GF-D8 (cell line): ENCODE data around the gene SLC1A3.
"Not testable (repeated sequence)": the region's sequence is repeated elsewhere in the genome, so short reads cannot be mapped to it uniquely, and the experiment has no call there.

ENCODE experiments used
- DNase-seq: peaks from one replicate; lab custom pipeline; 2025; lab: John Stamatoyannopoulos, UW

Gene SLC1A3

DNA sequence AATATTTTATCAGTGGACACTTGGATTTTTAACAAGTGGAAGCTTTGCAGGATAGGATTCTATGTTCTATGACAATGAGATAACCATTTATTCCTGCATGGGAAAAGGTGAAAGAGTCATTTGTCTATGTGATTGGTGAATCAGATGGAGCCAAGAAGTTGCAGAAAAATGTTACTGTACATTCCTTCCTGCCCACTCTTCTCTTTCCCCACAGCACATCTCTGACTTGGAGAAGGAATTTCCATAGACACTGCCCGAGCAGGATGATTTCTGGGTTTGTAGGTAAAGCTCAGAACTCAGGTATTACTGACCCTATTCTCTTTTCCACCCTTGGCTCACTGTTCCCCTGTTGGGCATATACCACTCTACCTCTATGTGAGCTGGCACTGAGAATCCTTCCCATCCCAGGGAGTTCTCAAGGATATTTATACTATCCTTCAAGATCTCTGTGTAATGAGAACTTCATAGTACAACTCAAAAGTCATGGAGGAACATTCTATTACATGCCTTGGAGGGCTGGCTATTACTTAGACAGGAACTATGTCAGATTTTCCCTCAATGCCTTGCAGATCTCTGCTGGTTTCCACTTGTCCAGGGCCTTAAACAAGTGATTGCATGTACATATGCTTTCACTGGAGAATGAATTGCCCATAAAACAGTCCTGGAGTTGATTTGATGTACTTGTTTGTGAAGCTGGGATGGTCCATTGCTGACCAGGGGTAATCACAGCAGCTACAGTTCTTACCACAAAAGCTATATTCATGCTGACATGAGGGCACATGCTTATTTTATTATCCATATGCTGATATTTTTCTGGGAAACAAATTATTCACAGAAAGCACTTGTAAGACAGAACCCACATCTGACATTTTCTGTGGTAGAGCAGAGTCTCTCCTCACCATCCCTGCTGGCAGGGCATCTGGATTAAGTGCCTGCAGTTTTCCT is 24.1 kb downstream of the SLC1A3 start:
- DNase-seq, result no peak

DNA sequence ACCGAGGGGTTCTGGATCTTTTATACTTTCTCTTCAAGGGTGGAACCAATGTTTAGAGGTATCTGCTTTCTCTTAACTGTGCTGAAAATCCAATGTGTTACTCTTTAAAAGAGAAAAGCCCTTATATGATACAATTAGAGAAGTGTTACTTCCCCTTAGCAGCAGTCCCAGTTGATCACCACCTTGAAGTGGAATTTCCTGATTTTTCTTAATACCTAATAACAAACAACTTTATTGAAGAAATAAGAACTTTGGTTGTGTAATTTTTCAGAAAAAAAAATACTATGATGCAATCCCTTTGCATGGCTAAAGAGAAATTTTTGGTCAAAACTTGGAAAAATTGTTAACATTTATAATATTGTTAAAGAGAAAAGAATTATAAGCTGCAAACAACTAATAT is 24.7 kb downstream of the SLC1A3 start:
- no peak for DNase-seq

DNA sequence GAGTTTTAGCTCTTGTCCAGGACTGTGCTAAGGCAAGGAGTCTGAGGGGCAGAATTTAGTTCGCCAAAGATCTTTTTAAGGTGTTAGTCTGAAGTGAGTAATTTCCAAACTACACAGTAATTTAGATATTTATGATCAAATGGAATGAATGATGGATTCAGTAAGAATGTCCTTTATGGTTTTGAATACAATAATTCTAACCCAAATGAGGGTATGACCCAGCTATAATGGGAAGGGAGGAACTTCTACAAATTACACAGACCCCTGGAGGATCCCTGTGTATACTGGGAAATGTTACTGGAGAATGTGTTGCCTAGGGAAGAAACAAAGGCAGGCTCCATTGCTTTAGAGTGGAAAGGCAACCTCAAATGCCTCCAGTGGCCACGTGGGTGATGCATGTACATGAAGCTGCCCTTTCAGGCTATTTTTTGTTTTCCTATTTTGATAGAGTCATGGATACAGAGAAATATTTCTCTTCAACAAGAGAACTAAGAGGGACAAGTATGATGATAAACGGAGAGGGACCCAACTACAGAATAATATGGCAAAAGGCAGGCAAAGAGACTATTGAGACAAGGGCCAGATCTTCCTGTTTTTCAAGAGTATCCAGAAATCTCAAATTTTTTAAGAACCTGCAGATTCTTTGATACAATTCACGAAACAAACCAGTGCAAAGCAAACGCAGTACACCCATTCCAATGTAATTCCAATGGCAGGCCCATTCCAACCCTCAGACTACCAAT is 25.4 kb downstream of the SLC1A3 start:
- DNase-seq, result no peak

DNA sequence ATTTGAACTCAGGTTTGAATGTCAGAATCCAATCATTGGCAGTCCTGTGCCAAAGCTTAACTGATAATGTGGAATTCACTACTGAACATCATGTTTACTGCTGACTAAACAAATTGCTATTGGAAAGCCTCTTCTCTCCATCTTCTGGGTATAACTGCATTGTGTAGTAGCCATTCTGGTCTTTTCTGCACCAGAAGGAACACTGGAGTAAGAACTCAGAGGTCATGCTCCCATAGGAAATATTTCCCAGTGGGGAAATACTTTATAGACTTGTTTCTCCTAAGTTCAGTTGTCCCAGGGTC is 25.9 kb downstream of the SLC1A3 start:
- DNase-seq, result no peak

DNA sequence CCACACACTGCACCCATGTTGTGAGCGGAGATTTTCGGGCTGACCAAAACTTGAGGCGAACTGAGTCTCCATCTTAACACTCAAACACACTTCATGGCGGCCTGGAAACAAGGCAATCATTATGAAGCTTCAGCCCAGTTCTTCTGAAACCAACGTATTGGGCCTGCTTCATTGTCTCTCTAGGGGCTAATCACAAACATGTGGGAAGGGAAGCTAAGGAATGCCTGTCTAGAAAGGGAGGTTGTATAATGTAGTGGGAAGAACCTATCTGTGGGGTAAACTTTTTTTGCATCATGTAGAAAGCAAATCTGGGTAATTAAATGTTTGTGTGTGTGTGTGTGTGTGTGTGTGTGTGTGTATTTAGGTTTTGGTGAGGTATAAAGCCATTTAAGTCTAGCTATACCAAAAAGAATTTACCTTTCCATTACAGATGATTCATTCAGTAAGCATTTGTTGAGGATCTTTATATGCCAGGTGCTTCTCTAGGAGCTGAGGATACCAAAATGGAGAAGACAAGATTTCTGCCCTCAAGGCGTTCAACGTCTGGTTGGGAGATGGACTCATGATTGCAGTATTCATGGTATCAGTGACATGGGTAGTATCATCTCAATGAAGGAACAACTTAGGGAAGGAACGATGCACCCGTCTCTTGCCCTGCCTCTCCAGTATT is 29.4 kb downstream of the SLC1A3 start:
- DNase-seq, result no peak

DNA sequence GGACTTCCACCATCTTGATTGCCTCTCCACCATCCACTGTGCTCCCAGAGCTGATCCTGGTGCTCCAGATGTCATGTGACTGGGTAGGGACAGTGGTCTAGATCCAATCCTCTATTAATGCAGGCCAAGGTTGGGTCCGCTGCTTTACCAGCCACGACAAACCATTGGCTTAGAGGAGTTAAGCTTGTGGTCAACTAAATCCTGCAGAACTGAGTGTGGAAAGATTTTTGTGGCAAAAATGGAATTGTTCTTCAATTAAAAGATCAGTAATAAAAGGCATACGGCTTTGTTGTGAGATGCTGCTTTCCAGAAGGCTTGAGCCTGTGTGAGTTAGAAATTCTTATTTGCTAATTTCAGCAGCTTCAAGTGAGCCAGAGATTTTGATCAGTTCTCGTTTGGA is 30.7 kb downstream of the SLC1A3 start:
- DNase-seq, result no peak

DNA sequence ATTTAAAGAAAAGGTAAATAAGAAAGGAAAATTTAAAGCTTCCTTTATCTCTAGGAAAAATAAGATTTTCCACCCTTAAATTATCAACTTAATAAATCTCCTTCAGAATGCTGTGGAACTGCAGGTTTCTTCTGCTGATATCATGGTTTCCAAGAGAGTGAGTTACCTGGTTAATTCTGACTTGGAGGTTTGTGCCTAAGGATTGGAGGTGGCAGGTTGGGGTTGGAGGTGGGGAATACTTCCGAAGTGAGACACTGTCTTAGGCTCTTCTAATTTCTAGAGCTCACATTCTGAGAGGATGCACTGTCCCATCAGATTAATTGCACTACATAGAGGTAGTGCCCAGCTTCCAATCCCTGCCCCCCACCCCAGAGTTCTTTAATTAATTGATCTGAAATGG is 31.1 kb downstream of the SLC1A3 start:
- DNase-seq, result no peak

DNA sequence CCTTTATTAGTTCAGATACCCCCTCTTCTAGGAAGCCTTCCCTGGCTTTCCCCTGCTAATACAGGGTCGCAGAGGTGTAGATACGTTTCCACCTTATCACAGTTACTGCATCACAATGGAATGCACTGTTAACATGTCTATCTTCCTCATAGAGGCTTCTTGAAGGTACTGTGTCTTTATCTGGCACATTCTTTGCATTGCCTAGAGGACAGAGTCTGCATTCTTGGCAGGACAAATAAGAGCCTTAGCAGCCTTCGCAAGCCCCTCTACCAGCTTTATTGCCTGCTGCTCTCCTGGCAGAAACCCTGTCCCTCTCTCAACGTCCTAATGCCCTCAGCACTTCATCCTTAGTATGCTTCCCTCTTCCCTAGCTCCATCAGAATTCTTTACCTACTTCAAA is 31.6 kb downstream of the SLC1A3 start:
- DNase-seq, result no peak

DNA sequence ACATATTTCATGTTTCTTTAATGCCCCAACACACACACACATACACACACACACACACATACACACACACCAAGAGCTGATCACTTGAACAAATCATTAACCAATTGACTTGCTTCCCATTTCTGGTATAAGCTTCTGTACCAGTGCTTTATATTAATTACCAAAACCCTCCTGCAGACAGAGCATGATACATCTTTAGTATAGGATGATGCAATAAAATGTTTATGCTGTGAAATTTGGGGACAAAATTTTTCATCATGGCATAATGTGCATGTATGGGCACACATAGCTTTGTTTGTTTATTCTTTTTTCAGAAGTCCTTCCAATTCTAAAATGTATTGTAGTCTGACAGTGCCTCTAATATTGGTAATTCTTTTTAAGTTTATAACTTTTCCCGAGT is 34.5 kb downstream of the SLC1A3 start:
- no peak for DNase-seq

DNA sequence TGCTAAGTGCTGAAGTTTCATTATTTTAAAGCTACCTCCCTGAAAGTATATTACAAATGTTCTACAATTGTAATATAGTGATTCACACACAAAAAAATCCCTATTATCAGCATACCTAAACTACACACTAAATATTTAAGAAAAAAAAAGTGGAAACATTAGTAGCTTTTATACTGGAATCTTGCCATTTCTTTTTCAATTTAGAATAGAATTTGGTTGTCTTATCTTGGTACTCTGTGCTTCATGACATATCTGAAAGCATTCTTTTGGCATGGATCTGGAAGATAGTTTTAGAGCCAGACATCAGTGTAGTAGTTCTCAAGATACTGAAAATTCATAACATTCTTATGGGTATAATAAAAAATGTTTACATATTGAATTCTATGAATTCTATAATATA is 35.0 kb downstream of the SLC1A3 start:
- DNase-seq, result no peak

DNA sequence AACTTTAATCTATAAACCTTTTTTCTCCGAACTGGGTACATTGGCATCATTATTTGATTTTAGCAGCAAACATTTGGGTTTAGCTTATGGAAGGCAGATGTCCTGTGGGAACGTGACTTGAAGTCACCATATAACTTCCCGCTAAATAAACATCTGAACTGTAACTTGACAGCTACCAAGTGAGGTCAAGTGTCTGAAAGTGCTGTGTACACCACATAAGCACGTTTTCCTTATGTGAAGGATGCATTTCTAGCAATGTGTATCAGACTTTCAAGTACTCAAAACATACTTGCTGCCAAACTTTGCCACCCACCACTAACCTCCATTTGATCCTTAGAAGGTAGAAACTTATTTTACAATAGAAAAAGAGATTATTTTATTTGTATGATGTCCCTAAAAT is 35.7 kb downstream of the SLC1A3 start:
- DNase-seq, result no peak

DNA sequence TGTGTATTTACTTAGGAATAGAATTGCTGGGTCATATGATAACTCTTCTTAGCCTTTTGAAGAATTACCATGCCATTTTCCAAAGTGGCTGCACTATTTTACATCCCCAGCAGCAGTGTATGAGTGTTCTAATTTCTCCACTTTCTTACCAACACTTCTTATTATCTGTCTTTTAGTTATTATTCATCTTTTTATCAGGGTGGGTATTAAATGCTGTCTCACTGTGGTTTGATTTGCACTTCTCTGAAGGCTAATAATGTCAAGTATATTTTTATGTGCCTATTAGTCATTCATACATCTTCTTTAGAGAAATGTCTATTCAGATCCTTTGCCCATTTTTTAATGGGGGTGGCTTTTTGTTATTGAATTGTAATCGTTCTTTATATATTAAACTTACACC is 36.8 kb downstream of the SLC1A3 start:
- no peak for DNase-seq

DNA sequence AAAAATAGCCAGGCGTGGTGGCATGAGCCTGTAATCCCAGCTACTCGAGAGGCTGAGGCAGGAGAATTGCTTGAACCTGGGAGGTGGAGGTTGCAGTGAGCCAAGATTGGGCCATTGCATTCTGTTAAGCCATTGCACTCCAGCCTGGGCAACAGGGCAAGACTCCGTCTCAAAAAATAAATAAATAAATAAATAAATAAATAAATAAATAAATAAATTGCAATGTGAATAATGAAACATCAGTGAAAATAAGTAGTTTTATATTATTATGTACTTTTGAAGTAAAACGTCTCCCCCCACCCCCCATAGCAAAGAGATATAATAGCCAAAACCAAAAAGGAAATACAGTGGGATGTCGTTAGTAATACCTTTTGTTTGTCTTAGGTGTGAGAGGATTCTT is 37.4 kb downstream of the SLC1A3 start:
- not testable (repeated sequence) for DNase-seq

DNA sequence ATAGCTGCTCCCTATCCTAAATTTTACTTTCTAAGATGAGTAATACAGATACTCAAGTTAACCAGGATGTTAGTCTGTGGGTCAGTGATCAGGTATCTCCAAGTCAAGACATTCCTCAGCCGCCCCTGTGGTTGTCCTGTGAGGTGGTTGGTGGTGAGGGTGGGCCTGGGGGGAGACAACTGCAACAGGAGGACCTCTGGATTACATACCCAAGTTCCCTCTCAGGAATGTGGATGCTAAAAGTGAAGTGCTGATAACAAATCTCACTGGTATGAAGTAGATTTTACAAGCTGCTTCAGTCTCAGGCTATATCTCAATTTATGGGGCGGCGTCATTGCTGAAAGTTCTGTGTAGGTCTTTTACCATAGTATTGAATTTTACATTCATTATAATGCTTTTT is 38.3 kb downstream of the SLC1A3 start:
- no peak for DNase-seq

DNA sequence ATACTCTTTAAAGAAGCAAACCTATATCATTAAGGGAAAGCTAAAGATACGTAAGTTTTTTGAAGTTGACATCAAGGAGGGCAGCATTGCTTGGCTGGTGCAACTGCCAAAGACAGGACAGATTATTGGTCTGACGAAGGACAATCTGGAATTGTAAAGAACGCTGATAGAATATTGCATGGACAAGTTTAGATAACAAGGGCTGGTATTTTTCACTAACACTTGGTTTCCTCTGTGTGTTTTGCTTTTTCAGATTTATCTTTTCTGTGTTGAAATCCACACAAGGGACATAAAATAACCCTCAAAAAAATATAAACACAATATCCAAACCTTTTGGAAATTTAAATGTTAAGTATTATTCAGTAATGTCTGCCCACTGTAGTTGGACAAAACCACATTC is 39.7 kb downstream of the SLC1A3 start:
- DNase-seq, result no peak

DNA sequence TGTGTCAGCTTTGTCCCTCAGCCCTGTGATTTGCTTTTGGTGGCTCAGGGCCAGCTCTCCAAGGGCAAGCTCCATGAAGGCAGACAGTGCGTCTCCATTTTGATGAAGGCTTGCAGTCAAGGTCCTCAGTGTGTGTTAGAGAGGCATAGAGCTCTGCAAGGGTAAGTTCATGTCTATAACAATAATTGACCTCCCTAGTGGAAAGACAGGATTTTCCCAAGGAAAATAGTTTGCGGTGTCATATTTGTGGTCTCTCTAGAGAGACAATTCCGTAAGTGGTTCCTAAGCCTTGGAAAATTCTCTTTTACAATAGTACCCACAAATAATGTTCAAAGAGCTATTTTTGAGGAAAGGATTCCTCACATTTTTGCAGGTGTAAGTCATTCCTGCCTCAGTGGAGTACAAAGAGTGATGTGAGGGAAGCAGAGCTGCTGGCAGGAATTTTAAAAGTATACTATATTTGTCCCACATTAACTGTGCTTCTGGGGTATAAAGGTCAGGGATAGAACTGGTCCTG is 40.2 kb downstream of the SLC1A3 start:
- no peak for DNase-seq

DNA sequence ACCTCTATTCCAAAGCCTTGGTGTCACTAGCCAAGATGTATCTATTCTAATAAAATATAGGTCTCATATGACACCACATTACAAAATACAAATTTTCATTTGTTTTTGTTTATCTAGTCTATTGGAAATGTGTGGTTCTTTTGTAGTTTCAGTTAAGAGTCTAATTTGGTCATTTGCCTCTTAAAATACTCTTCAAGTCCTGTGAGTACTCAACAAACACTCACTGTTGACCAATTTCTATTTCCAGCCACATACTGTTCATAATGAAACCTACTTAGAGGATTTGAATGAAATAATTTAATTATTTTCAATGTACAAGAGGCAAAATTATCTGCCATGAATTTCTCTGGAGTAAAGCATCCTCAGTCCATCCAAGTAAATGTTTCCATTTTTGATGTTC is 40.6 kb downstream of the SLC1A3 start:
- DNase-seq, result no peak

DNA sequence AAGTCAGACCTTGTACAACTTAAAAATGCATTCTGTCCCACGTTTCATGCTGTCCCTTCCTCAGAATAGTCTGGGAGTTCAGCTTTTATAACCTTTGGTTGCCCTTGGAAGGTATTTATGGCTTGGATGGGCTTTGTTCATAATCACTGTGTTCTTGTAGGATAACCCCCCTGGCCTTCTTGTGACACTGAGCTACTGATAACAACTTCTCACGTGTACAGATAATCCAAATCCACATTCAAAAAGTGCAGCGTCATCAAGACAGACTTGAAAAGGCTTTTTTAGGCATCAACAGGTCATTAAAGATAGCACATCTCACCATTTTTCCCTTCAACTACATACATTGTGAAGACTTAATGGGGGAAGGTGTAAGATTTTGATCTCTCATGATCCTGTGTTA is 42.0 kb downstream of the SLC1A3 start:
- DNase-seq, result no peak

DNA sequence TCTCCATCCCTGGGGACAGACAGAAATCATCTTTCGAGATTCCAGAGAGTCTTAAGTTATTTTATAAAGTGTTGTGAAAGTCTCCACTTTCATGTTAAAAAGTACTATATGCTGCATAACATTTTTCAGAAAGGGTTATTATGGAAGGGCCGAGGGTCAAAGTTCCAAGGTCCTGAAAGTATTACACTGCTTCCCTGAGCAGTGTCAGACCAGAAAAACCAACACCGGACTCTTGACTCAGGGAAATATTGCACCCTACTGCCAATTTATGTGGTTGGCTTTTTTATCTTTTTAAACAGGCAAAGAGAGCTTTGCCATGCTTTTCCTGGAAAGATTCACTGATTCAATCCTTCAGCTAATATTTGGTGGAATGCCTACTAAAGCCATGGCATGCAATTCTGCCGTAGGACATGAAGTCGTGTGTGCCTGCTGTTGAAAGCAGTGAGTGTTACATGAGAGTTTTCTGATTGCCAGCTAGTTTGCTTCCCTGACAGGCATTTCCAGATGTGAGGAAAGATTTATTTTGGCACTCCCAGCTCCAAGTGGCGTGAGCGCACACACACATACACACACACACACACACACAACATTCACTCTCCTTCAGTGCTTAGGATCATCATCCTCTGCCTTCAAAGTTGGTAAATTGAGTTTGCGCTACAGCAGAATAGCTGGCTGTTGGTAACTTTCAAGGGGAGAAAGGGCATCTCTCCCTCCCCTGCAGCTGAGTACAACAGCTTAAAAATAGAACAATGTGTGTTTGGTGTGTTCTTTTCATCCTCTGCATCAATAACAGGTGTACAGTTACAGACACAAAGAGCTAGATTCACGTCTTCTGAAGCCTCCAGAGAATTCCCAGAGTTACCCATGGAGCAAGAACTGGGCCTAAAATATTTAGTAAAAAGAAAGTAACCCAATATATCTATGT is 45.6 kb downstream of the SLC1A3 start:
- no peak for DNase-seq

DNA sequence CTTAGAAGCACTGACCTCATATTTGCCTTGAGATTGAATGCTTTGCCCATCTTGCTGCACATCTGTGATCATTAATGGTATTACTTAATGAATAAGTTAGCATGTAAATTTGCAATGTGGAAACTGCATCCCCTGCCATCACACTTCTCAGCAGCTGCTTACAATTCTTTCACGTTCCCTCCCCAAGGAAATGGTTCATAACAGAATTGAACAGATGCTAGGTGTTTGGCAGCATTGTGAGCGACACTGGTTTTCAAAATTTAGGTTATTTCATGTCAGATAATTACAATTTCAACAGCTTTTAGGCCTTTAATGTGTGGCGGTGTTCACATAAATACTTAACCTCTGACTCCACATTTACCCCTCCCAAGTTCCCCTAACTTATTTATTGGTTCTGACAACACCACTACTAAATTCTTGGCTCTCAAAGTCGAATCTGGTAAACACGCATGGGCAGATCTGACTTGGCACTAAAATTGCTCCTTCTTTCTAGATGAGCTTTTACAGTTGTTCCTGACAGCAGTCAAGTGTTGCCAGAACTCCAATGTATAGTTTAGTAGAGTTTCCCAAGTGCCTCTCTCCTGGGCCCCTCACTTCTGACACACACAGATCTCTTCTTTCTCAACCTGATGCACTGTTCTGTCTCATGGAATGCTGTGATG is 46.8 kb downstream of the SLC1A3 start:
- DNase-seq, result no peak

DNA sequence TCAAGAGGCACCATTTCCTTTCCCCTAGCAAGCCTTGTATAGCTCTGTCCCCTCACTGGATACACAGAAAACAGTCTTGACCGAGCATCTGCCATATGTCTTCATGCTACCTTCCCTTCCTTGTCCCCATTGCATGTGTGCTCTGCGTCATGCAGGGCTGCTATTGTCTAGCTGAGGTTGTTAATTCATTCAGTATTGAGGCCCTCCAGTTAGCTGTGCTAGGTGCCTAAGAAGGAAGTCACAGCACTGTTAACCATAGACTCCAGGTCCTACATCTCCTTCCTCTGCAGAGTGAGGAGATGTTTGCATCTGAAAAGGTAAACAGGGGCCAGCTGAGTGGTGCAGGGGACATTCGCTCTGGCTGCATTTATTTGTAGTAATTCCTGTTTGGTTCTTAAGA is 48.2 kb downstream of the SLC1A3 start:
- no peak for DNase-seq
